Mesodermal cell (in vitro differentiated cells): ENCODE measurements around the gene CNRIP1.
A peak's percentile ranks its signal among the peaks of the same experiment; 100 is the strongest.

Source experiments
- H3K27ac ChIP-seq: 2 replicates; pipeline ENCODE4 v1.7.0; 2013; ENCODE audit warnings: mild to moderate bottlenecking, low read depth, low read length, moderate library complexity; ENCODE audit not compliant: severe bottlenecking
- H3K36me3 ChIP-seq: 2 replicates; pipeline ENCODE4 v1.7.1; 2013; ENCODE audit warnings: mild to moderate bottlenecking, low read length, moderate library complexity; ENCODE audit not compliant: control insufficient read depth, insufficient read depth
- H3K4me1 ChIP-seq: one replicate; pipeline ENCODE4 v1.7.1; 2013; ENCODE audit warnings: mild to moderate bottlenecking, low read length; ENCODE audit not compliant: insufficient read depth, control insufficient read depth, poor library complexity, severe bottlenecking
- H3K4me3 ChIP-seq: 2 replicates; pipeline ENCODE4 v1.7.0; 2013; ENCODE audit warnings: low read length, control low read depth, mild to moderate bottlenecking; ENCODE audit not compliant: insufficient read depth, poor library complexity, severe bottlenecking; ENCODE audit errors: extremely low read depth
- H3K9me3 ChIP-seq: 2 replicates; pipeline ENCODE4 v1.7.1; 2013; ENCODE audit warnings: mild to moderate bottlenecking, low read length, moderate library complexity; ENCODE audit not compliant: control insufficient read depth
- WGBS, 2 experiments: methylation state at CpG; one replicate each; pipeline ENCODE4 v1.1.5; 2013; ENCODE audit warnings: missing lambda C conversion rate in 2 of 2; ENCODE audit not compliant: insufficient coverage in 2 of 2; 5-methylcytosine and 5-hydroxymethylcytosine counted together

CNRIP1 gene

DNA sequence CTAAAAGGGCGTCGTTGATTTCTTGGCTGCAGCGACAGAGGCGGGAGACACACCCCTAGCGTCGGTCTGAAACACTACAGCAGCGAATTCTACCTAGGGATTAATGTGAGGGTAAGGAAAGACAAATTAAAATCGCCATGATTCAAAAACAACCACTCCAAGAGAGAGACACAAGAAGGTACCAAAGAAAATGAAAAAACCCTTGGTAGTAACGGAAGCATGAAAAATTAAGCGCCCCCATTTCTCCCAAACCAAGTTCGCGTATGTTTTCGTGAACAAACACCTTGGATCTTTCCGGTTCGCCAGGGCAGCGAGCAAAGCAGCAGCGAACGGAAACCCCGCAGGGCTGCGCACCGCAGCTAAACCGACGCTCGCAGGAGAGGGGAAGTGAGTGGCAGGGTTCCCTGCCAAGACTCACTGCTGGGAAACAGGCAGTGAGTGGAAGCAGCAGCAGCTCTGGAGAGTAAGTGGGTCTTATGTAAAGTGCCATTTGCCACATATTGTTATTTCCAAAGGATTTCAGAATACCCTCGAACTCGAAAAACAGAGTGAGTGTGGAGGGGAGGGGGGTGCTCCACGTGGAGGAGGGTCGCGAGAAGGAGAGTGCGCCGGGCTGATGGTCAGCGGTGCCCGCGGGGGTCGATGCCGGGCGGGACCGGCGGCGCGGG lies 68.4 kb downstream of the CNRIP1 start:
- H3K36me3 ChIP-seq = peaks cover 11% of the 10 kb centered on the region
- peak overlapping the region; percentile 88 for H3K27ac ChIP-seq
- H3K9me3 ChIP-seq = no peaks in the 10 kb centered on the region
- H3K4me1 ChIP-seq = peaks cover 12% of the 10 kb centered on the region
- WGBS, 2 experiments = 0% methylated on average over 20 to 38 of the region's 41 CpGs
- peak overlapping the region; percentile 89 for H3K4me3 ChIP-seq

DNA sequence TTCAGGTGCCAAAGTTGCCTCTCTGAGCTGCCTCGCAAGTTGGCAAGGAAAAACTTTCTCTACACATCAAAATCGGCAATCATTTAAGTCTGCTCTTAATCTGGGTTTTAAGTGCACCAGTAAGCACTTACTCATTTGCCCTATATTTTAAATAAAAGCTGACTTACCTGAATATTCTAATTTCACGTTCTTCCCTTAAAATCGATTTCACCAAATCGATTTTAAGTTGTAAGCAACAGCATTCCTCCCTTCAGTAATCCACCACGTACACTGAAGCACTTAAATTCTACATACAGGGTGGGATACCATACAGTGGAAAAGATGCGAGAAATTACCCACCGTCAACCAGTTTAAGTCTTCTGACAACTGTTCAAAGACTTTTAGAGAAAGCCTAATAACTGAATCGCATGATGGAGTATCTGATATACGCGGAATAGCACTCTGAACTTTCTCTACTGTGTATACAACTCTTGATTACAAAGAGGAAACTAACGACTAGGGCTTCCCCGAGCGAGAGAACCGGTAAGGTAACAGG lies 69.0 kb downstream of the CNRIP1 start:
- H3K27ac ChIP-seq = peak overlapping the region; percentile 88
- no peaks in the 10 kb centered on the region for H3K9me3 ChIP-seq
- WGBS, 2 experiments = 6% methylated on average over 9 to 13 of the region's 15 CpGs
- H3K36me3 ChIP-seq = peaks cover 11% of the 10 kb centered on the region
- peak overlapping the region; percentile 89 for H3K4me3 ChIP-seq
- H3K4me1 ChIP-seq = peaks cover 12% of the 10 kb centered on the region

- H3K27ac ChIP-seq = no peak overlapping the region
- WGBS, 2 experiments = 71% methylated on average over 2 of the region's 5 CpGs; no CpG with 5 or more reads in 1 of the 2 experiments
- peaks cover 12% of the 10 kb centered on the region for H3K4me1 ChIP-seq
- peaks cover 11% of the 10 kb centered on the region for H3K36me3 ChIP-seq
- peak overlapping the region; percentile 89 for H3K4me3 ChIP-seq
- H3K9me3 ChIP-seq = no peaks in the 10 kb centered on the region
Measured at GRCh38 chr2:68250196-68250595, 69.6 kb downstream of the CNRIP1 start.

DNA sequence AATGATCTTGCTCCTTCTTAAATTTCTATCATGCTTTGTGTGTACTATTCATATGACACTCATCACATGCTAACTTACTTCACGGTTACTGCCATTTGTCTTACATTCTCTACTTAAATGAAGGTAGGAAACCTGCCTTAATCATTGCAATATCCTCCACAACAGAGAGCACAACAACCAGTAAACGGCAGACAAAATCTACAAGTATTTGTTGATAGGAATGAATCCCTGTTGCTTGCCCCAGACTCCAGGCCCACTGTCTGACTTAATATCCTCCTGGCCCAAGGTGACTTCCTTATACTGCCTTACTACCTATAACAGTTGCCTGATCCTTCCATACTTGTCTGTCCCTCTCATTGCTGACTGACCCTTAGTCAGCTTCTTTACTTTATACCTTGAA lies 70.9 kb downstream of the CNRIP1 start:
- peaks cover 11% of the 10 kb centered on the region for H3K36me3 ChIP-seq
- peaks cover 12% of the 10 kb centered on the region for H3K4me1 ChIP-seq
- H3K27ac ChIP-seq = no peak overlapping the region
- H3K4me3 ChIP-seq = no peak overlapping the region
- no peaks in the 10 kb centered on the region for H3K9me3 ChIP-seq
- 89% methylated on average over 1 of the region's 2 CpGs; no CpG with 5 or more reads in 1 of the 2 experiments for WGBS, 2 experiments

DNA sequence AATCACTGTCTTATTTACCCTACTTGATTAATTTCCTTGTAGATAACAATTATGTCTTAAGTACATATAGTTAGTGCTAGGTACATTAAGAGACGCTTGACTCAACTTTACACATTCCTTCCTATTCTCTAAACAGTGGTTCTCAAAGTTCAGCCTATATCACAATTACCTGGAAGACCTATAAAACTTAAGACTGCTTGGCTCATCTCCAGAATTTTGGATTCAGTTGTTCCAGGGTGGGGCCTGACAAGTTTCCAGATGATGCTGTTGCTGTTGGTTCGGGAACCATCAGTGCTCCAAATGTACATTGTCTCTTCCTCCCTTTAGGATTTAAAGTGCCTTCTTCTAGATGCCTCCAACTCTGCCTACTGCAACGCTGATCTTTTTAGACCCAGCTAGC lies 71.4 kb downstream of the CNRIP1 start:
- WGBS, 2 experiments = 89 to 100% methylated on average over 1 to 3 of the region's 3 CpGs
- Histone ChIP-seq H3K9me3 (no peaks in the 10 kb centered on the region), H3K27ac (no peak overlapping the region), H3K36me3 (peaks cover 11% of the 10 kb centered on the region), H3K4me1 (peaks cover 12% of the 10 kb centered on the region), H3K4me3 (no peak overlapping the region)

DNA sequence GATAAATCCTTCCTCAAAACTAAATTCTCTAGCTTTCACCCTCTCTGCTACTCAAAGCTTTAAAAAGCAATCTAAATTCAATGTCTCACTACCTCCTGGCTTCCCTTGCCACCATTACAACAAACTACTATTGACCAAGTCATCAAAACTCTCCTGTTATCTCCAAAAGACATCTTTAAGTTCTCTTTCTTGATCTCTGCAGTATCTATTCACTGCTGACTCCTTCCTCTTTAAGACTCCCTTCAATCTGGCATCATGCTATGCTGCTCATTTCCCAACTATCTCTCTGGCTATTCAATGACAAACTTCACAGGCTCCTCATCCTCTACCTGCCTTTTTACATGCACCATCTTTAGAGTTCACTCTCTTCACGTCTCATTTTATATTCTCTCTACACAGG lies 73.4 kb downstream of the CNRIP1 start:
- Histone ChIP-seq H3K9me3 (no peaks in the 10 kb centered on the region), H3K36me3 (peaks cover 19% of the 10 kb centered on the region), H3K27ac (no peak overlapping the region), H3K4me3 (no peak overlapping the region), H3K4me1 (peaks cover 12% of the 10 kb centered on the region)
- 85 to 93% methylated on average over 1 of the region's 1 CpG for WGBS, 2 experiments

DNA sequence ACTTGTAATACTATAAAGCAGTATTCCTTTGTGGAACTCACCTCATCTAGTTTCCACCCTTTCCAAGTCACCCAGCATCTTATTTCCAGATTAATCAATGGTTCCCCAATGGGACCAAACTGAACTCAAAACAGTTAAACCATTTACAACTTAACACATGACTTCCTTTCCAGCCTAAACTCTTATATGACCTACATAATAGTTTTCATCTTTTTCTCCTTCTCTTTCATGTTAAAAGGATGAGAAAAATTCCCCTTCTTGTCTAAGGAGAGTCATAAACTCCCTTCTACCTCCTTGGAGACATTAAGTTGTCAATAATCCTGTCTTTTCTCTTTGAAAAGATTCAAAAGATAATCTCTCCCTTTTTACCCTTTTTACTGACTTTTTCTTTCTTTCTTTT lies 74.1 kb downstream of the CNRIP1 start:
- Histone ChIP-seq H3K36me3 (peaks cover 17% of the 10 kb centered on the region), H3K9me3 (no peaks in the 10 kb centered on the region), H3K4me3 (no peak overlapping the region), H3K27ac (no peak overlapping the region), H3K4me1 (peaks cover 14% of the 10 kb centered on the region)

GRCh38 chr2:68245066-68245465 lies 74.7 kb downstream of the CNRIP1 start:
- Histone ChIP-seq H3K9me3 (no peaks in the 10 kb centered on the region), H3K36me3 (peaks cover 16% of the 10 kb centered on the region), H3K4me1 (peaks cover 20% of the 10 kb centered on the region), H3K4me3 (no peak overlapping the region), H3K27ac (no peak overlapping the region)
- WGBS, 2 experiments = 96 to 100% methylated on average over 2 of the region's 4 CpGs

DNA sequence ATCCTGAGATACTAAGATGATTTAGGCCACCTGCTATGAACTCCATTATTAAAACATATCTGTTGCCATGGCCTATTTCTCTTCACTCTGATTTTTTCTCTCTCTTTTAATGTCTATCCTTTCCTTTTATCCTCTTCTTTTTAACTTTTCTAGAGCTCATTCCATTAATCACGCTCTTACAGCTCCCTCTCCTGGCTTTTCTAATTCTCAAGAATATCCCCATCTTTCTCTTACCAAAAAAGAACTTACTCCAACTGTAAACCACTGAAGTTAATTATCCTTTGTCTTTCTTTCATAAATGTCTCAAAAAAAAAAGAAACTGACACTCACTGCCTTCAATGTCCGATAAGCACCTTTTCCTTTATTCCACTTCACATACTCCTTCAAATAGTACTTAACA lies 75.3 kb downstream of the CNRIP1 start:
- Histone ChIP-seq H3K4me1 (peaks cover 26% of the 10 kb centered on the region), H3K27ac (no peak overlapping the region), H3K9me3 (no peaks in the 10 kb centered on the region), H3K4me3 (no peak overlapping the region), H3K36me3 (peaks cover 16% of the 10 kb centered on the region)
- WGBS, 2 experiments = 87 to 93% methylated on average over 2 of the region's 2 CpGs
